DOHH2 (cell line): ENCODE data around the gene MSTO1.

Experiments used
- CTCF ChIP-seq: fragments of 200-600 bp; sonication (generic); IDR thresholded peaks from one replicate; pipeline ENCODE4 v1.5.1; 2014; ENCODE audit warnings: antibody characterized with exemption, mild to moderate bottlenecking, low read depth, low read length; ENCODE audit not compliant: poor library complexity, severe bottlenecking
- EZH2phosphoT487 ChIP-seq: fragments of 200-600 bp; sonication (generic); IDR thresholded peaks from 2 replicates; pipeline ENCODE4 v1.6.1; 2017; ENCODE audit warnings: borderline replicate concordance, mild to moderate bottlenecking, antibody characterized with exemption, low read length, moderate library complexity, mixed read lengths

GRCh38 chr1:155636397-155637153 is 26.6 kb downstream of the MSTO1 start:
- TF ChIP-seq CTCF = no peak
- no peak for TF ChIP-seq EZH2phosphoT487
